ENCODE results near the gene LAG3. TPM values are rescaled to one million over a fixed set of nuclear protein-coding genes. Genes with fewer than 3 reads are reported as not detected.

LAG3 gene
- total RNA-seq, 1 experiment from 2014 or later, result 4.1 TPM

- no peak overlapping the region for H3K27ac ChIP-seq (ENCODE audit: low read depth, low read length, poor library complexity, severe bottlenecking)
- ChIA-PET CTCF (no interaction called here), POLR2A (ENCODE audit: low non-redundant PET) (no interaction called here)
- H3K36me3 ChIP-seq (ENCODE audit: insufficient read depth, low read length, poor library complexity, severe bottlenecking), result no peaks in the 10 kb centered on the region
- no peaks in the 10 kb centered on the region for H3K27me3 ChIP-seq (replicated peaks; ENCODE audit: insufficient read depth, low read depth, low read length, poor library complexity)
- H3K4me1 ChIP-seq (ENCODE audit: insufficient read depth, low read length, poor library complexity, severe bottlenecking), result peaks cover 22% of the 10 kb centered on the region
- no peaks in the 10 kb centered on the region for H3K9me3 ChIP-seq (ENCODE audit: low read depth, low read length, poor library complexity, severe bottlenecking)
- BruUV-seq (replicated peaks), result no TSS peak
- intact Hi-C loops (cut with micrococcal nuclease; ENCODE audit: unreplicated experiment), result no loop called here
- TF ChIP-seq EZH2 (IDR thresholded peaks at IDR 0.05; ENCODE audit: borderline replicate concordance, low read depth, low read length, poor library complexity, severe bottlenecking), result no peak
- TF ChIP-seq CTCF (conservative IDR thresholded peaks at IDR 0.05; ENCODE audit: low read depth, low read length), result no peak
- DNase-seq (ENCODE audit: low spot score), result no peak
- H3K4me3 ChIP-seq (ENCODE audit: low read depth, low read length, poor library complexity, severe bottlenecking), result no peak overlapping the region
Measured at GRCh38 chr12:6820166-6820565, 47.8 kb downstream of the LAG3 start.

- no TSS peak for BruUV-seq (replicated peaks)
- peak; percentile 81 for DNase-seq (ENCODE audit: low spot score)
- TF ChIP-seq EZH2 (IDR thresholded peaks at IDR 0.05; ENCODE audit: borderline replicate concordance, low read depth, low read length, poor library complexity, severe bottlenecking), result no peak
- TF ChIP-seq CTCF (conservative IDR thresholded peaks at IDR 0.05; ENCODE audit: low read depth, low read length), result no peak
- Histone ChIP-seq H3K4me1 (ENCODE audit: insufficient read depth, low read length, poor library complexity, severe bottlenecking) (peaks cover 29% of the 10 kb centered on the region), H3K27me3 (replicated peaks; ENCODE audit: insufficient read depth, low read depth, low read length, poor library complexity) (no peaks in the 10 kb centered on the region), H3K27ac (ENCODE audit: low read depth, low read length, poor library complexity, severe bottlenecking) (peak within 1 kb of the TSS; percentile 69), H3K36me3 (ENCODE audit: insufficient read depth, low read length, poor library complexity, severe bottlenecking) (no peaks in the 10 kb centered on the region), H3K9me3 (ENCODE audit: low read depth, low read length, poor library complexity, severe bottlenecking) (no peaks in the 10 kb centered on the region), H3K4me3 (ENCODE audit: low read depth, low read length, poor library complexity, severe bottlenecking) (peak within 1 kb of the TSS; percentile 62)
- POLR2A ChIA-PET (ENCODE audit: low non-redundant PET), result interaction anchor here (0.8 kb wide), 1 partner anchor 132 kb away, joined by 6 read pairs; no protein-coding TSS in a partner anchor
- intact Hi-C loops (cut with micrococcal nuclease; ENCODE audit: unreplicated experiment), result no loop called here
- CTCF ChIA-PET, result interaction anchor here (0.5 to 1.9 kb wide), 4 partner anchors 47 to 157 kb away, joined by 3 to 6 read pairs (median 5); partner anchors contain the start of gene MLF2
Measured at GRCh38 chr12:6821591-6822425, 49.5 kb downstream of the LAG3 start, which contains the start of gene GPR162. Gene GPR162 (plus strand): TSS chr12:6821821. CDS start chr12:6823899, 2,078 bp downstream.

GRCh38 chr12:6822426-6823135 lies 50.3 kb downstream of the LAG3 start:
- TF ChIP-seq EZH2 (IDR thresholded peaks at IDR 0.05; ENCODE audit: borderline replicate concordance, low read depth, low read length, poor library complexity, severe bottlenecking) (no peak), CTCF (conservative IDR thresholded peaks at IDR 0.05; ENCODE audit: low read depth, low read length) (no peak)
- no TSS peak for BruUV-seq (replicated peaks)
- ChIA-PET CTCF (interaction anchor here (1.9 kb wide), 1 partner anchor 70 kb away, joined by 6 read pairs; the partner anchor contains the start of gene MLF2), POLR2A (ENCODE audit: low non-redundant PET) (interaction anchor here (0.6 kb wide), 2 partner anchors 69 to 105 kb away, joined by 3 to 4 read pairs; no protein-coding TSS in a partner anchor)
- Histone ChIP-seq H3K9me3 (ENCODE audit: low read depth, low read length, poor library complexity, severe bottlenecking) (no peaks in the 10 kb centered on the region), H3K27me3 (replicated peaks; ENCODE audit: insufficient read depth, low read depth, low read length, poor library complexity) (no peaks in the 10 kb centered on the region), H3K4me3 (ENCODE audit: low read depth, low read length, poor library complexity, severe bottlenecking) (peak overlapping the region; percentile 62), H3K27ac (ENCODE audit: low read depth, low read length, poor library complexity, severe bottlenecking) (peak overlapping the region; percentile 69), H3K4me1 (ENCODE audit: insufficient read depth, low read length, poor library complexity, severe bottlenecking) (peaks cover 37% of the 10 kb centered on the region), H3K36me3 (ENCODE audit: insufficient read depth, low read length, poor library complexity, severe bottlenecking) (no peaks in the 10 kb centered on the region)
- intact Hi-C loops (cut with micrococcal nuclease; ENCODE audit: unreplicated experiment), result no loop called here
- no peak for DNase-seq (ENCODE audit: low spot score)

All from A673 (cell line).